Activated naive CD8-positive, alpha-beta T cell (primary cell): Measurements from ENCODE around the gene SLC4A4.

Experiments
- H3K27ac Mint-ChIP-seq: one replicate; pipeline ENCODE4 v1.8.0; 2021; ENCODE audit warnings: mixed read lengths
- H3K27me3 Mint-ChIP-seq: one replicate; pipeline ENCODE4 v1.8.0; 2021; ENCODE audit warnings: mixed read lengths
- H3K36me3 Mint-ChIP-seq: one replicate; pipeline ENCODE4 v1.8.0; 2021; ENCODE audit warnings: mixed read lengths
- H3K4me1 Mint-ChIP-seq: one replicate; pipeline ENCODE4 v1.8.0; 2021; ENCODE audit warnings: low read depth, mixed read lengths
- H3K4me3 Mint-ChIP-seq: one replicate; pipeline ENCODE4 v1.8.0; 2021; ENCODE audit warnings: mild to moderate bottlenecking, mixed read lengths
- H3K9me3 Mint-ChIP-seq: one replicate; pipeline ENCODE4 v1.8.0; 2021; ENCODE audit warnings: low read depth, mixed read lengths

The SLC4A4 gene

DNA sequence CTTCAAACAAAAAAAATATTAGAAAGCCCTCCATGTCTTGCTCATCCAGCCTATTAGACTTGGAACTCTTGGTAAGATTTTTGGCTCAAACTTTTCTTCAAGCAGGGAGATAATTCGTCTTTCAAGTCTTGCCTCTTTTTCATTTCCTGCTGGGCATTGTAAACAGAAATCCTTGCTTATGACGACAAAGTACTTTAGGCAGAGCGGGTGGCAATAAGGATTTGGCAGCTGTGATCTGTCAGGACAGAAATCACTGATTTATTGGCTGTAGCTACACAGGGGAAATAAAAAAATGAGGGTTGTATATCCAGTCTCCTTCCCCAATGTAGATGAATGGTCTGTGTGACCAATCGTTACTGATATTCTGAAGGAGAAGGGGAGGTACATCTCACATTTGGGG, 121.6 kb downstream of the SLC4A4 start:
- Mint-ChIP-seq H3K4me1 (no peaks in the 10 kb centered on the region), H3K36me3 (no peaks in the 10 kb centered on the region), H3K27me3 (no peaks in the 10 kb centered on the region), H3K9me3 (no peaks in the 10 kb centered on the region), H3K4me3 (no peak overlapping the region), H3K27ac (no peak overlapping the region)

- H3K36me3 Mint-ChIP-seq, result no peaks in the 10 kb centered on the region
- H3K9me3 Mint-ChIP-seq, result no peaks in the 10 kb centered on the region
- H3K27me3 Mint-ChIP-seq, result no peaks in the 10 kb centered on the region
- H3K4me1 Mint-ChIP-seq, result no peaks in the 10 kb centered on the region
- H3K27ac Mint-ChIP-seq, result no peak overlapping the region
- no peak overlapping the region for H3K4me3 Mint-ChIP-seq
Observed at GRCh38 chr4:71461422-71461821, 122.6 kb downstream of the SLC4A4 start.

GRCh38 chr4:71466775-71467174, 128.0 kb downstream of the SLC4A4 start:
- Mint-ChIP-seq H3K4me3 (no peak overlapping the region), H3K36me3 (no peaks in the 10 kb centered on the region), H3K27ac (no peak overlapping the region), H3K4me1 (no peaks in the 10 kb centered on the region), H3K27me3 (peaks cover 5% of the 10 kb centered on the region), H3K9me3 (no peaks in the 10 kb centered on the region)

GRCh38 chr4:71468116-71468710, 129.4 kb downstream of the SLC4A4 start:
- H3K9me3 Mint-ChIP-seq, result no peaks in the 10 kb centered on the region
- no peak overlapping the region for H3K4me3 Mint-ChIP-seq
- no peak overlapping the region for H3K27ac Mint-ChIP-seq
- no peaks in the 10 kb centered on the region for H3K36me3 Mint-ChIP-seq
- H3K4me1 Mint-ChIP-seq, result no peaks in the 10 kb centered on the region
- H3K27me3 Mint-ChIP-seq, result peaks cover 5% of the 10 kb centered on the region

GRCh38 chr4:71469541-71469940, 130.7 kb downstream of the SLC4A4 start:
- no peak overlapping the region for H3K4me3 Mint-ChIP-seq
- H3K27ac Mint-ChIP-seq, result no peak overlapping the region
- H3K4me1 Mint-ChIP-seq, result no peaks in the 10 kb centered on the region
- H3K27me3 Mint-ChIP-seq, result peaks cover 5% of the 10 kb centered on the region
- no peaks in the 10 kb centered on the region for H3K9me3 Mint-ChIP-seq
- H3K36me3 Mint-ChIP-seq, result no peaks in the 10 kb centered on the region

- Mint-ChIP-seq H3K9me3 (no peaks in the 10 kb centered on the region), H3K4me1 (no peaks in the 10 kb centered on the region), H3K27ac (no peak overlapping the region), H3K4me3 (no peak overlapping the region), H3K27me3 (peaks cover 5% of the 10 kb centered on the region), H3K36me3 (no peaks in the 10 kb centered on the region)
Observed at GRCh38 chr4:71470524-71470923, 131.7 kb downstream of the SLC4A4 start.

DNA sequence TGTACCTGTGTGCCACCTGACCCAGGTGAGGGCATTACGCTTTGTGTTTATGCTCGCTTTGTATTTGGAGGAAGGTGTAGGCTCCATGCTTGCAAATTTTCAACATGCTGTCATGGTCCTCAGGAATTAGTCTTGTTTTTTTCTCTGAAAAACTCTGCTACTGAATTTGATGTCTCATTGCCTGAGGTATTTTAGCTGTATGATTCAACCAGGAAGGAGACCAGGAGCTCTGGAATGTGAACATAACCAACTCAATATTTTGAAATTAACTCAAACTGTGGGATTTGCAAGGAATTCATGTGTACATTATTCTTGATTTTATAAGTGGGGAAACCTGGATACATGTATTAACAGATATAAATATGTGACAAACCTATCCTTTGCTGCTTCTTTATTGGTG, 134.1 kb downstream of the SLC4A4 start:
- Mint-ChIP-seq H3K4me3 (no peak overlapping the region), H3K27ac (no peak overlapping the region), H3K4me1 (no peaks in the 10 kb centered on the region), H3K27me3 (peaks cover 3% of the 10 kb centered on the region), H3K36me3 (no peaks in the 10 kb centered on the region), H3K9me3 (no peaks in the 10 kb centered on the region)

GRCh38 chr4:71473541-71474240, 134.9 kb downstream of the SLC4A4 start:
- Mint-ChIP-seq H3K4me3 (no peak overlapping the region), H3K4me1 (no peaks in the 10 kb centered on the region), H3K27me3 (peaks cover 2% of the 10 kb centered on the region), H3K9me3 (no peaks in the 10 kb centered on the region), H3K27ac (no peak overlapping the region), H3K36me3 (no peaks in the 10 kb centered on the region)

GRCh38 chr4:71474731-71475130, 135.9 kb downstream of the SLC4A4 start:
- Mint-ChIP-seq H3K27ac (no peak overlapping the region), H3K27me3 (no peaks in the 10 kb centered on the region), H3K36me3 (no peaks in the 10 kb centered on the region), H3K4me1 (no peaks in the 10 kb centered on the region), H3K9me3 (no peaks in the 10 kb centered on the region), H3K4me3 (no peak overlapping the region)

DNA sequence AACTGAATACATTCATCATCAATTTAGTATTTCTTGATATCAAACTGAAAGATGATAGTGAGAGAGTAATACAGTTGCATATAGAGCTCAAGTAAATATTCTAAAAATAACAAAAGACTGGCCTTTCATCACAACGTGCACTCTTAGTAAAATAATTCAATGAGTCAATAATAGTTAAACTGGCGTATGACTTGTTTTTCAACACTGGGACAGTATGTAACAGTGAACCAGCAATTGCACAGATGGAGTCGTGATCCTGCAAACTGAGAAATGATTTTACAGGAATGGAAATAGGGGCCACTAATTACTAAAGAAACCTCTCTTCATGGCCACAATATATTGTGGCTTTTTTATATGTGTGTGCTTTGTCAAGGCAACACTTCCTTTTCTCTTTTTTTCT, 137.4 kb downstream of the SLC4A4 start:
- Mint-ChIP-seq H3K9me3 (no peaks in the 10 kb centered on the region), H3K36me3 (no peaks in the 10 kb centered on the region), H3K4me1 (no peaks in the 10 kb centered on the region), H3K27me3 (no peaks in the 10 kb centered on the region), H3K4me3 (no peak overlapping the region), H3K27ac (no peak overlapping the region)

GRCh38 chr4:71486550-71487343, 147.9 kb downstream of the SLC4A4 start:
- Mint-ChIP-seq H3K4me1 (no peaks in the 10 kb centered on the region), H3K9me3 (no peaks in the 10 kb centered on the region), H3K4me3 (no peak overlapping the region), H3K36me3 (no peaks in the 10 kb centered on the region), H3K27ac (no peak overlapping the region), H3K27me3 (peaks cover 2% of the 10 kb centered on the region)

- no peak overlapping the region for H3K4me3 Mint-ChIP-seq
- H3K27ac Mint-ChIP-seq, result no peak overlapping the region
- H3K27me3 Mint-ChIP-seq, result peaks cover 3% of the 10 kb centered on the region
- no peaks in the 10 kb centered on the region for H3K36me3 Mint-ChIP-seq
- no peaks in the 10 kb centered on the region for H3K4me1 Mint-ChIP-seq
- H3K9me3 Mint-ChIP-seq, result no peaks in the 10 kb centered on the region
Observed at GRCh38 chr4:71487344-71487920, 148.6 kb downstream of the SLC4A4 start.

DNA sequence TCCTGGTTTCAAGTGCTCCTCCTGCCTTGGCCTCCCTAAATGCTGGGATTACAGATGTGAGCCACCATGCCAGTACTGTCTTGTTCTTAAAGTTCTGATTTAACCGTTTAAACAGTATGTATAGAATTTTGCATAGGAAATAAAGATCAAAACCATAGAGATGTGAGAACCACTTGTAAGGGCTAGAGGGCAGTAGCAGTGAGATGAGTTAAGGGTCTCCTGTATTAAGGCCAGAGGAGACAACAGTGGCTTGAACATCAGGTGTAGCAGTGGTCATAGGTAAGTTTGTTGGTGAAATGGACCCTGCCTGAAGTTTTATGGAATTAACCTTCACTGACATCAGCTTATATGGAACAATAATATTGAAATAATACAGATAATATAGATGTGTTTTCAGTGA, 155.7 kb downstream of the SLC4A4 start:
- Mint-ChIP-seq H3K36me3 (no peaks in the 10 kb centered on the region), H3K4me3 (no peak overlapping the region), H3K27ac (no peak overlapping the region), H3K27me3 (peaks cover 4% of the 10 kb centered on the region), H3K9me3 (no peaks in the 10 kb centered on the region), H3K4me1 (no peaks in the 10 kb centered on the region)

DNA sequence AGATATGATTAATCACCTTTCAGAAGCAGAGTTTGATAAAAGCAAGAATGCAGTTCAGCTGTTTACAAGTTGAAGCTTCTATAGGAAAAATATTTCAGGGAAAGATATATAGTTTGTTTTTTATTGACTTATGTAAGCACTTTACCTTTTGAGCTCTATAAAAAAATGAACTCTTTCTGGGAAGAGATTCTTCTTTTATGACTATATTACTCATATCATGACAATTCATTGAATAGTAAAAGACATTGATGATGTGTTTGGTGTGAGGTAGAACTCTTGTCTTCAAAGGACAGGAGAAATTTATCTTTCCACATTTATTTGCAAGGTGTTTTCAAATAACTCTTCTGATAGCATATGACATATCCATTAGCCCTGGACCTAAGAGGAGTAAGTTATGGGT, 156.6 kb downstream of the SLC4A4 start:
- no peaks in the 10 kb centered on the region for H3K36me3 Mint-ChIP-seq
- no peak overlapping the region for H3K27ac Mint-ChIP-seq
- H3K9me3 Mint-ChIP-seq, result no peaks in the 10 kb centered on the region
- H3K4me1 Mint-ChIP-seq, result no peaks in the 10 kb centered on the region
- peaks cover 4% of the 10 kb centered on the region for H3K27me3 Mint-ChIP-seq
- H3K4me3 Mint-ChIP-seq, result no peak overlapping the region

DNA sequence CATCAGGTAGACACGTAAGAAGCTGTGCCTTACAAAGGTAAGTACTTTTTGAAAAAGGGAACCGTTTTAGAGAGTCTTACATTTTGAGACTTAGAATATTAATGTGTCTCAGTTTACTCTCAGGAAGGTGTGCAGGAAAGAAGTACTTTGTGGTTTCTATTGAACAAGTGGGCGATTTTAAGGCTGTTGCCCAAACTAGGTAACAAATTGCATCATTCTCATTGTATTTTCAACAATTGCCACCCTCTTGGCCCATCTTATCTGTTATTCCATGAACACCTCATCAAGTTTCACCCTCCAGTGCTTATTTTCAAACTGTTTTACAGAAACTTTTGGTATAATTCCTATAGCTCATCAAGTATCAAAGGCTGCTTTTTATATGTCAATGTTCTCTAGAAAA, 158.3 kb downstream of the SLC4A4 start:
- Mint-ChIP-seq H3K9me3 (no peaks in the 10 kb centered on the region), H3K36me3 (no peaks in the 10 kb centered on the region), H3K27ac (no peak overlapping the region), H3K27me3 (peaks cover 4% of the 10 kb centered on the region), H3K4me3 (no peak overlapping the region), H3K4me1 (no peaks in the 10 kb centered on the region)
